H9 (cell line): ENCODE measurements around the gene PBX1. TPM values are rescaled to one million over a fixed set of nuclear protein-coding genes. Genes with fewer than 3 reads are reported as not detected.
"Not testable (repeated sequence)": the region's sequence is repeated elsewhere in the genome, so short reads cannot be mapped to it uniquely, and the experiment has no call there.

Experiments used
- DNase-seq: peaks from one replicate; pipeline ENCODE4 v3.0.0-alpha.2; 2017
- H2AFZ ChIP-seq: one replicate; pipeline ENCODE4 v1.6.1; 2013; ENCODE audit warnings: mild to moderate bottlenecking, low read length, control low read depth, moderate library complexity
- H2AK5ac ChIP-seq: 2 replicates; pipeline ENCODE4 v1.6.1; 2013; ENCODE audit warnings: low read length, control low read depth, mixed read lengths; ENCODE audit not compliant: insufficient read length
- H2BK120ac ChIP-seq: one replicate; pipeline ENCODE4 v1.6.1; 2013; ENCODE audit warnings: low read depth, mild to moderate bottlenecking, low read length, control low read depth, inconsistent platforms; ENCODE audit not compliant: poor library complexity, severe bottlenecking
- H2BK12ac ChIP-seq: 2 replicates; pipeline ENCODE4 v1.6.1; 2013; ENCODE audit warnings: low read length, control low read depth, mixed read lengths, low read depth; ENCODE audit not compliant: insufficient read length
- H2BK15ac ChIP-seq: 2 replicates; pipeline ENCODE4 v1.6.1; 2013; ENCODE audit warnings: low read depth, low read length, control low read depth
- H2BK20ac ChIP-seq: one replicate; pipeline ENCODE4 v1.6.1; 2013; ENCODE audit warnings: low read depth, mild to moderate bottlenecking, low read length, control low read depth, inconsistent platforms; ENCODE audit not compliant: poor library complexity, severe bottlenecking
- H2BK5ac ChIP-seq: 2 replicates; pipeline ENCODE4 v1.6.1; 2013; ENCODE audit warnings: low read length, control low read depth, mixed read lengths; ENCODE audit not compliant: insufficient read length
- H3K14ac ChIP-seq: 2 replicates; pipeline ENCODE4 v1.6.1; 2013; ENCODE audit warnings: low read length, control low read depth; ENCODE audit not compliant: insufficient read depth
- H3K18ac ChIP-seq: 2 replicates; pipeline ENCODE4 v1.6.1; 2013; ENCODE audit warnings: low read depth, mild to moderate bottlenecking, mixed read lengths, low read length, control low read depth; ENCODE audit not compliant: insufficient read length
- H3K23ac ChIP-seq: 2 replicates; pipeline ENCODE4 v1.6.1; 2013; ENCODE audit warnings: low read length, control low read depth, mixed read lengths, low read depth; ENCODE audit not compliant: insufficient read length
- H3K23me2 ChIP-seq: 2 replicates; pipeline ENCODE4 v1.6.1; 2013; ENCODE audit warnings: low read depth, mild to moderate bottlenecking, mixed read lengths, low read length, control low read depth; ENCODE audit not compliant: insufficient read length, poor library complexity, severe bottlenecking
- H3K27ac ChIP-seq: 2 replicates; pipeline ENCODE4 v1.5.1; 2013; ENCODE audit warnings: low read length, control low read depth, mixed read lengths, low read depth; ENCODE audit not compliant: insufficient read length
- H3K27me3 ChIP-seq: 2 replicates; pipeline ENCODE4 v1.6.1; 2013; ENCODE audit warnings: low read length, control low read depth, inconsistent platforms; ENCODE audit not compliant: insufficient read depth
- H3K4ac ChIP-seq: 2 replicates; pipeline ENCODE4 v1.6.1; 2013; ENCODE audit warnings: low read depth, mild to moderate bottlenecking, control low read depth, inconsistent platforms, low read length, moderate library complexity
- H3K4me1 ChIP-seq: 2 replicates; pipeline ENCODE4 v1.6.1; 2013; ENCODE audit warnings: low read length, control low read depth, inconsistent platforms; ENCODE audit not compliant: insufficient read depth
- H3K4me2 ChIP-seq: 2 replicates; pipeline ENCODE4 v1.6.1; 2013; ENCODE audit warnings: low read length, control low read depth, mixed read lengths; ENCODE audit not compliant: insufficient read length, insufficient read depth
- H3K56ac ChIP-seq: 2 replicates; pipeline ENCODE4 v1.6.1; 2013; ENCODE audit warnings: low read depth, mild to moderate bottlenecking, mixed read lengths, low read length, control low read depth; ENCODE audit not compliant: insufficient read length
- H3K79me1 ChIP-seq: 2 replicates; pipeline ENCODE4 v1.6.1; 2013; ENCODE audit warnings: low read depth, mild to moderate bottlenecking, moderate library complexity, low read length, control low read depth, inconsistent platforms; ENCODE audit not compliant: insufficient read depth, poor library complexity, severe bottlenecking
- H3K79me2 ChIP-seq: 2 replicates; pipeline ENCODE4 v1.6.1; 2013; ENCODE audit warnings: low read length, control low read depth, inconsistent platforms; ENCODE audit not compliant: insufficient read depth
- H3K9ac ChIP-seq: 2 replicates; pipeline ENCODE4 v1.6.1; 2013; ENCODE audit warnings: low read length, control low read depth, mixed read lengths; ENCODE audit not compliant: insufficient read length; ENCODE audit errors: extremely low read depth
- H3K9me3 ChIP-seq: one replicate; pipeline ENCODE4 v1.6.1; 2013; ENCODE audit warnings: low read depth, low read length, inconsistent platforms; ENCODE audit not compliant: control insufficient read depth
- H3T11ph ChIP-seq: one replicate; pipeline ENCODE4 v1.6.1; 2013; ENCODE audit warnings: mild to moderate bottlenecking, low read length, control low read depth, inconsistent platforms
- H4K20me1 ChIP-seq: one replicate; pipeline ENCODE4 v1.6.1; 2013; ENCODE audit not compliant: control insufficient read depth, insufficient read length, insufficient read depth
- H4K5ac ChIP-seq: 2 replicates; pipeline ENCODE4 v1.6.1; 2013; ENCODE audit warnings: low read depth, mild to moderate bottlenecking, mixed read lengths, low read length, control low read depth; ENCODE audit not compliant: insufficient read length
- H4K8ac ChIP-seq: replicated peaks from 2 replicates; pipeline ENCODE4 v1.6.1; 2013; ENCODE audit warnings: low read length, control low read depth, mixed read lengths, low read depth; ENCODE audit not compliant: insufficient read length
- H4K91ac ChIP-seq: 2 replicates; pipeline ENCODE4 v1.6.1; 2013; ENCODE audit warnings: low read depth, mild to moderate bottlenecking, moderate library complexity, mixed read lengths, low read length, control low read depth; ENCODE audit not compliant: insufficient read length
- H3K27ac Mint-ChIP-seq, 3 experiments: 2 replicates in 2 of 3; 3 replicates in 1 of 3; pipeline ENCODE4 v1.8.0; 2020 to 2021; ENCODE audit warnings: mixed read lengths in 3 of 3, mild to moderate bottlenecking in 1 of 3, moderate library complexity in 1 of 3
- H3K27me3 Mint-ChIP-seq: 2 replicates; pipeline ENCODE4 v1.8.0; 2021; ENCODE audit warnings: low read depth, mild to moderate bottlenecking, moderate library complexity, mixed read lengths
- H3K36me3 Mint-ChIP-seq, 3 experiments: 2 replicates in 2 of 3; 3 replicates in 1 of 3; pipeline ENCODE4 v1.8.0; 2020 to 2021; ENCODE audit warnings: low read depth in 3 of 3, mixed read lengths in 3 of 3; ENCODE audit not compliant: insufficient read depth in 1 of 3
- H3K4me1 Mint-ChIP-seq, 2 experiments: 2 replicates each; pipeline ENCODE4 v1.8.0; 2020; ENCODE audit warnings: mixed read lengths in 2 of 2
- H3K4me3 Mint-ChIP-seq, 2 experiments: 2 replicates in 1 of 2; 3 replicates in 1 of 2; pipeline ENCODE4 v1.8.0; 2020 to 2021; ENCODE audit warnings: mild to moderate bottlenecking in 2 of 2, mixed read lengths in 2 of 2, moderate library complexity in 1 of 2
- H3K9me3 Mint-ChIP-seq, 2 experiments: 2 replicates in 1 of 2; 3 replicates in 1 of 2; pipeline ENCODE4 v1.8.0; 2020; ENCODE audit warnings: mild to moderate bottlenecking in 2 of 2, mixed read lengths in 2 of 2, moderate library complexity in 1 of 2
- WGBS: extraction: QIAGEN DNeasy Blood & Tissue Kit; methylation state at CpG from one replicate; pipeline ENCODE4 v1.1.7; 2013; ENCODE audit warnings: missing lambda C conversion rate, low lambda C conversion rate, mixed read lengths; ENCODE audit not compliant: insufficient read length; ENCODE audit errors: extremely low coverage; 5-methylcytosine and 5-hydroxymethylcytosine counted together
- total RNA-seq: library from RNA; stranded (reverse); gene quantifications from 2 replicates; pipeline ENCODE4 v1.2.1, GENCODE V29; 2021
- TF ChIP-seq, protein P1 (sequence below): fragments of 200-600 bp; sonication (generic); conservative IDR thresholded peaks from 3 replicates; pipeline ENCODE4 v1.8.0; 2021; ENCODE audit warnings: antibody characterized with exemption, mild to moderate bottlenecking

Gene PBX1
- total RNA-seq, 1 experiment from 2014 or later, result 142 TPM

DNA sequence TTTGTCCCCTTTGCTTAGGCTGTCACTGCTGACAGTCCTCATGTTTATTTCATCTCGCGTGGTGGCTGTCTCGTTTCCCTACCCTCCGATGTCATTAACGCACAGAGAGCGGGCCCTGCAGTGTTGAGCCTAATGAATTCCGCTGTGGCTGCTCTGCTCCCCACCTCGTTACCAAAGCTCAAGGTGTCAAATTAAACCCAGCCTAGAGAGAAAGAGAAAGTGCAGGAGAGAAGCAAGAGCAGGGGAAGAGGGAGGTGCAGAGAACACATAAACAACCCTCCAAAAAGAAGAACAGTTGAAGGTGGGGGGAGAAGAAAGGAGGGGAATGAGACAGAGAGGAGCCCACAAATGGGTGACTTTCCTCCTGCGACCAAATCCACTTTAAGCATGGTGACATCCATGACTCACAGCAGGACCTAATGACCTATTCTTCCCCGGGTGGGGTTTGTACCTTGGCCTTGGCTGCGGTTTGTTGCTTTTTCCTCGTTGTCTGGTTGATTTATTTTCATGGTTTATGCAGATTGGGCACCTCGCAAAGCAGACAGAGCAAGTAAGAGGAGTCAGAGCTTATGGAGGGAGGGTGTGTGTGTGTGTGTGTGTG lies 92.5 kb downstream of the PBX1 start:
- Histone ChIP-seq H2BK15ac (no peak overlapping the region), H4K20me1 (no peaks in the 10 kb centered on the region), H3K23me2 (no peaks in the 10 kb centered on the region), H4K5ac (no peak overlapping the region), H3K79me2 (peaks cover 10% of the 10 kb centered on the region; the same call in 1 of the 2 replicates), H3K18ac (no peak overlapping the region), H3K4me2 (no peak overlapping the region), H4K8ac (no peak overlapping the region), H2BK20ac (no peak overlapping the region), H3T11ph (no peak overlapping the region), H2AFZ (no peak overlapping the region), H3K4me1 (peaks cover 17% of the 10 kb centered on the region; the same call in 1 of the 2 replicates), H3K9me3 (no peaks in the 10 kb centered on the region), H3K79me1 (peaks cover 6% of the 10 kb centered on the region), H2BK5ac (no peak overlapping the region), H3K14ac (no peak overlapping the region), H3K27me3 (no peaks in the 10 kb centered on the region), H3K4ac (no peak overlapping the region), H3K23ac (no peak overlapping the region), H2BK120ac (no peak overlapping the region), H2BK12ac (no peak overlapping the region), H3K27ac (no peak overlapping the region), H4K91ac (no peak overlapping the region), H3K56ac (no peak overlapping the region), H3K9ac (no peak overlapping the region), H2AK5ac (no peak overlapping the region)
- Mint-ChIP-seq H3K4me1 (peaks cover 47 to 67% of the 10 kb centered on the region in 2 experiments), H3K27me3 (no peaks in the 10 kb centered on the region), H3K36me3 (peaks cover 0 to 9% (median 9%) of the 10 kb centered on the region in 3 experiments; a peak in 2 of 7 replicates), H3K27ac (peak overlapping the region; percentile 39 to 68 (median 63); a peak in 5 of 7 replicates), H3K9me3 (no peaks in the 10 kb centered on the region), H3K4me3 (no peak overlapping the region; a peak in 1 of 5 replicates)
- WGBS, result no CpG with 5 or more reads among the region's 13 CpGs
- no peak for DNase-seq
- TF ChIP-seq, protein P1, sequence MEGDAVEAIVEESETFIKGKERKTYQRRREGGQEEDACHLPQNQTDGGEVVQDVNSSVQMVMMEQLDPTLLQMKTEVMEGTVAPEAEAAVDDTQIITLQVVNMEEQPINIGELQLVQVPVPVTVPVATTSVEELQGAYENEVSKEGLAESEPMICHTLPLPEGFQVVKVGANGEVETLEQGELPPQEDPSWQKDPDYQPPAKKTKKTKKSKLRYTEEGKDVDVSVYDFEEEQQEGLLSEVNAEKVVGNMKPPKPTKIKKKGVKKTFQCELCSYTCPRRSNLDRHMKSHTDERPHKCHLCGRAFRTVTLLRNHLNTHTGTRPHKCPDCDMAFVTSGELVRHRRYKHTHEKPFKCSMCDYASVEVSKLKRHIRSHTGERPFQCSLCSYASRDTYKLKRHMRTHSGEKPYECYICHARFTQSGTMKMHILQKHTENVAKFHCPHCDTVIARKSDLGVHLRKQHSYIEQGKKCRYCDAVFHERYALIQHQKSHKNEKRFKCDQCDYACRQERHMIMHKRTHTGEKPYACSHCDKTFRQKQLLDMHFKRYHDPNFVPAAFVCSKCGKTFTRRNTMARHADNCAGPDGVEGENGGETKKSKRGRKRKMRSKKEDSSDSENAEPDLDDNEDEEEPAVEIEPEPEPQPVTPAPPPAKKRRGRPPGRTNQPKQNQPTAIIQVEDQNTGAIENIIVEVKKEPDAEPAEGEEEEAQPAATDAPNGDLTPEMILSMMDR, result no peak

DNA sequence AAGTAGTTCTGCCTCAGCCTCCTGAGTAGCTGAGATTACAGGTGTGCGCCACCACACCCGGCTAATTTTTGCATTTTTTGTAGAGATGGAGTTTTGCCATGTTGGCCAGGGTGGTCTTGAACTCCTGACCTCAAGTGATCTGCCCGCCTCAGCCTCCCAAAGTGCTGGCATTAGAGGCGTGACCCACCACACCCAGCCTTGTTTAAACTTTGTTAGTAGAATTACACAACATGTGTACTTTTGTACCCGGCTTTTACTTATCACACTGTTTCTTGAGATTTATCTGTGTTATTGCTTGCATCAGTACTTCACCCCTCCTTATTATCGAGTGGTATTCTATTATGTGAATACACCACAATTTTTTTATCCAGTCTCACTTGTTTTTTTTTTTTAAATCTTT lies 94.0 kb downstream of the PBX1 start:
- H3K79me1 ChIP-seq, H3K9me3 ChIP-seq, H3T11ph ChIP-seq, H4K5ac ChIP-seq, H2AK5ac ChIP-seq, H2BK5ac ChIP-seq, H2BK20ac ChIP-seq, H3K4ac ChIP-seq, H4K8ac ChIP-seq, DNase-seq, H4K20me1 ChIP-seq, H3K27me3 Mint-ChIP-seq, H3K4me2 ChIP-seq, H3K18ac ChIP-seq, H2BK15ac ChIP-seq, H3K23ac ChIP-seq, H3K27me3 ChIP-seq, H2BK120ac ChIP-seq, H4K91ac ChIP-seq, H3K23me2 ChIP-seq, H3K56ac ChIP-seq, H3K27ac Mint-ChIP-seq, H3K36me3 Mint-ChIP-seq, H3K9me3 Mint-ChIP-seq, H3K9ac ChIP-seq, H3K4me3 Mint-ChIP-seq, H3K27ac ChIP-seq, H2AFZ ChIP-seq, H2BK12ac ChIP-seq, H3K14ac ChIP-seq: not testable (repeated sequence)
- peaks cover 16% of the 10 kb centered on the region for H3K4me1 ChIP-seq
- peaks cover 46 to 67% of the 10 kb centered on the region in 2 experiments for H3K4me1 Mint-ChIP-seq
- no CpG with 5 or more reads among the region's 6 CpGs for WGBS
- peaks cover 10% of the 10 kb centered on the region; the same call in 1 of the 2 replicates for H3K79me2 ChIP-seq
